Measurements from ENCODE around the gene TINCR. TPM values are rescaled to one million over a fixed set of nuclear protein-coding genes. Genes with fewer than 3 reads are reported as not detected.

The TINCR gene
- total RNA-seq, 1 experiment from 2014 or later: 0.40 TPM

DNA sequence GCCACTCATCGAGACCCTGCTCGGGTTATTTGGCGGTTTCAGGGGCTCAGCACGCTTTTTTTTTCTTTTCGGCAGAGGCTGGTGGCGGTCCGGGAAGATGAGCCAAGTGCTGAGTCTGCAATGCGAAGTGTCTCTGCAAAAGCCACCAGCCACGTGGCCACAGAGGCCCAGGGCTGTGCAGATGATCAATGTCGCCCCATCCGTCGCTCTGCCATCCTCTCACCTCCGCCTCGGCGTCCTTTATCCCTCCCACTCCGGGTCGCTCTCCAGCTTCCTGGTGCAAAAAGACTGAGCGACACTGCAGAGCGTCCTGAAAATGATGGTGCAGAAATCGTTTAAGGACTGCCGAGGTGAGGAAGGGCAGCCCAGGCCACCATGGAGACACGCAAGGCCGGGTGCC lies 55.0 kb downstream of the TINCR start:
- DNase-seq (ENCODE audit: low read depth): no peak

Other genes starting within 250 kb of the TINCR start
- 38.9 and 43.9 TPM in 2 replicates for gene PTPRS, start 227.1 kb downstream of the TINCR start, total RNA-seq (2014; rRNA removed; shearing (Covaris generic))
- not detected in 2 replicates for gene ZNRF4, start 112.5 kb downstream of the TINCR start, total RNA-seq (2014; rRNA removed; shearing (Covaris generic))
- 29.7 and 32.4 TPM in 2 replicates for gene SAFB2, start 54.8 kb upstream of the TINCR start, total RNA-seq (2014; rRNA removed; shearing (Covaris generic))
- gene SAFB, start 55.1 kb upstream of the TINCR start, total RNA-seq (2014; rRNA removed; shearing (Covaris generic)): 47.0 and 57.0 TPM in 2 replicates
- 70.3 and 76.2 TPM in 2 replicates for gene MICOS13, start 112.6 kb upstream of the TINCR start, total RNA-seq (2014; rRNA removed; shearing (Covaris generic))
- gene HSD11B1L, start 113.1 kb upstream of the TINCR start, total RNA-seq (2014; rRNA removed; shearing (Covaris generic)): 2.2 and 6.3 TPM in 2 replicates
- 845 and 864 TPM in 2 replicates for gene RPL36, start 122.3 kb upstream of the TINCR start, total RNA-seq (2014; rRNA removed; shearing (Covaris generic))
- gene LONP1, start 152.2 kb upstream of the TINCR start, total RNA-seq (2014; rRNA removed; shearing (Covaris generic)): 65.1 and 81.0 TPM in 2 replicates
- not detected in 2 replicates for gene CATSPERD, start 152.7 kb upstream of the TINCR start, total RNA-seq (2014; rRNA removed; shearing (Covaris generic))
- 2.7 and 3.7 TPM in 2 replicates for gene PRR22, start 216.8 kb upstream of the TINCR start, total RNA-seq (2014; rRNA removed; shearing (Covaris generic))
- gene DUS3L, start 223.2 kb upstream of the TINCR start, total RNA-seq (2014; rRNA removed; shearing (Covaris generic)): 84.5 and 95.7 TPM in 2 replicates
- gene NRTN, start 237.1 kb upstream of the TINCR start, total RNA-seq (2014; rRNA removed; shearing (Covaris generic)): 0.11 and 0.24 TPM in 2 replicates